Astrocyte of the cerebellum (primary cell): Measurements from ENCODE around the gene LIMS2.

Experiments used
- DNase-seq: peaks from one replicate; pipeline ENCODE4 v3.0.0-alpha.2; 2011; ENCODE audit warnings: low read depth
- H3K4me3 ChIP-seq: 2 replicates; pipeline ENCODE4 v1.5.1; 2011; ENCODE audit warnings: mild to moderate bottlenecking, low read depth, low read length, moderate library complexity
- in situ Hi-C: cut with HindIII; loops from 2 replicates; pipeline ENCODE4 v1.10.0; 2017; ENCODE audit warnings: low sequenced_read_pairs
- TF ChIP-seq, protein P1 (sequence below): IDR thresholded peaks from 2 replicates; pipeline ENCODE4 v1.5.1; 2012; ENCODE audit warnings: low read length, low read depth, moderate library complexity, mild to moderate bottlenecking; ENCODE audit errors: missing control alignments

Gene LIMS2

DNA sequence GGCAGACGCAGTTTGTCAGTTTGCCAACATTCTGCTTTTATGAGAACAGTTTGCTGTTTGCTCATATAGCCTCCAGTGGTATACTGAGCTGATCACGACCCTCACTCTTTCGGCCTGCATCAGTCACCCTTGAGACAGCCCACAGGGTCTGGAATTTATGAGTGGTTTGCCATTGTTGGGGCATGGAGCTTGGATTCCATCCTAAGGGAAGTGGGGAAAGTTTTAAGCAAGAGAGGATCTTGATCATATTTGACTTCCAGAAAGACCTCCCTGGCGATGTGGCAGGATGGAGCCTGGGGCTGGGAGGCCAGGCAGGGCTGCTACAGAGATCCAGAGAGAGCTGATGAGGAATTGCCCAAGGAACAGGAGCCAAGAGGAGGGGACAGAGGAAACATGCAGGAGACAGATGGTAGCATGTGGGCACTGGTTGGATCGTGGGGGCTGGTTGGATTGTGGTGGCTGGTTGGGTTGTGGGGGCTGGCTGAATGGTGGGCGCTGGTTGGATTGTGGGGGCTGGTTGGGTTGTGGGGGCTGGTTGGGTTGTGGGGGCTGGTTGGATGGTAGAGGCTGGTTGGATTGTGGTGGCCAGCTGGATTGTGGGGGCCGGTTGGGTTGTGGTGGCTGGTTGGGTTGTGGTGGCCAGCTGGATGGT is 56.7 kb downstream of the LIMS2 start:
- in situ Hi-C loops, result no loop called here
- H3K4me3 ChIP-seq, result no peak overlapping the region
- no peak for DNase-seq
- TF ChIP-seq, protein P1, sequence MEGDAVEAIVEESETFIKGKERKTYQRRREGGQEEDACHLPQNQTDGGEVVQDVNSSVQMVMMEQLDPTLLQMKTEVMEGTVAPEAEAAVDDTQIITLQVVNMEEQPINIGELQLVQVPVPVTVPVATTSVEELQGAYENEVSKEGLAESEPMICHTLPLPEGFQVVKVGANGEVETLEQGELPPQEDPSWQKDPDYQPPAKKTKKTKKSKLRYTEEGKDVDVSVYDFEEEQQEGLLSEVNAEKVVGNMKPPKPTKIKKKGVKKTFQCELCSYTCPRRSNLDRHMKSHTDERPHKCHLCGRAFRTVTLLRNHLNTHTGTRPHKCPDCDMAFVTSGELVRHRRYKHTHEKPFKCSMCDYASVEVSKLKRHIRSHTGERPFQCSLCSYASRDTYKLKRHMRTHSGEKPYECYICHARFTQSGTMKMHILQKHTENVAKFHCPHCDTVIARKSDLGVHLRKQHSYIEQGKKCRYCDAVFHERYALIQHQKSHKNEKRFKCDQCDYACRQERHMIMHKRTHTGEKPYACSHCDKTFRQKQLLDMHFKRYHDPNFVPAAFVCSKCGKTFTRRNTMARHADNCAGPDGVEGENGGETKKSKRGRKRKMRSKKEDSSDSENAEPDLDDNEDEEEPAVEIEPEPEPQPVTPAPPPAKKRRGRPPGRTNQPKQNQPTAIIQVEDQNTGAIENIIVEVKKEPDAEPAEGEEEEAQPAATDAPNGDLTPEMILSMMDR, result no peak

DNA sequence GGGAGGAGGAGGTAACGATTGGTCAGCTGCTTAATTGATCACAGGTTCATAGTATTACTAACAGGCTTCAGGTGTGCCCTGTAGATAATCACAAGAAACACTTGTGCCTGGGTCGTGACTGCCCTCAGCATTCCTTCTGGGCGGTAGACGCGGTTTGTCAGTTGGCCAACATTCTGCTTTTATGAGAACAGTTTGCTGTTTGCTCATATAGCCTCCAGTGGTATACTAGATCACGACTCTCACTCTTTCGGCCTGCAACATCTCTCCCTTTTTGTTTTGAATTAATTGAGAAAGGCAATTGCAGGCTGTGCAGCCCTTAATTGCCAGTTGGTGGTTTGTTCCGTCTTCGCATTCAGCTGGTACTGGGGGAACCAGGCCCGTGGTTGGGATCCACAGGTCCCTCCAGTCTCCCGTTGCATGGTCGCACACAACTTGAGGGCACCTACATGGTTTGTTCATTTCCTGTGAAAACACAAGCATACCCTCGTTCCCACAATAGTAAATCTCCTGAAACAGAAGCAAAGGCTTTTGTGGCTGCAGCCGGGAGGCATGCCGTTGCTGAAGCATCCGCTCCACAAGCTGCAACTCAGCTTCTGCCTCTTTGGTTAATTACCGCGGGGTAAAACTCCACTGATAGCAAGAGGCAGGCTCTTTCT is 59.7 kb downstream of the LIMS2 start:
- no peak overlapping the region for H3K4me3 ChIP-seq
- in situ Hi-C loops, result no loop called here
- TF ChIP-seq, protein P1, result no peak
- DNase-seq, result no peak

DNA sequence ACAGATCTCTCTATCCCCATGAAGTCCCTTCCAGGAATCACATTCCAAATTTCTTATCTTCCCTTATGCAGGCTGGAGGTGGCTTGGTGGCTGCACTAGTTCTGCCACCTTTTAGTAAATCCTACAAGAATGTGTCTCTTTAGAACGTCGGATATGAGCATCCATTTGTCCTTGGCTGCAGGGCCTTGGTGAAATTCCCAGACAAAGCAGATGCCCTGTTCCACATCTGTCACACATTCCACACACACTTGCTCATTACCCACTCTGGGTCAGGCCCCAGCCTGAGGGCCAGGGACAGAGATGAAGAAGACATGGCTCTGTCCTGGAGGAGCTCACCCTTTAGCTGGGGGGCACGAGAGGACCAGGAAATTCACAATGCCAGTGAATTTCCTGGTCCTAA is 60.6 kb downstream of the LIMS2 start:
- no peak overlapping the region for H3K4me3 ChIP-seq
- TF ChIP-seq, protein P1, result no peak
- DNase-seq, result no peak
- in situ Hi-C loops, result no loop called here

DNA sequence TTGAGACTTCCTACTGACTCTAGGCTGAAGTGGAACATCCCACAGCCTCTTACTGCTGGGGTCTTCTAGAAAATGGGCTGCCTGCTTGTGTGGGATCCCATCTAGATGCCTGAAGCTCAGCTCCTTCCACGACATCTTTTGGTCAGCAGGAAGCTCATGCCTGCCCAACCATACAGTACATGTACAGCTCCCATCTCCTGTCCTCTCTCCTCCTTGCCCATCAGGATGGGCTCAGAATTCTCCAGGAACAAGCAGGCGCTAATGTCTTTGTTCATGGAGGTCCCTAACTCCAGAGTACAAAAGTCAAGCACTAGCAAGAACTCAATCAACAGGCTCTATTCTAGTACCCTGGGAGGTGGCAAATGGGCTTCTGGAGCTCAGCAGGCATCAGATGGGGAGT is 61.1 kb downstream of the LIMS2 start:
- no peak overlapping the region for H3K4me3 ChIP-seq
- TF ChIP-seq, protein P1, result no peak
- DNase-seq, result no peak
- in situ Hi-C loops, result no loop called here

DNA sequence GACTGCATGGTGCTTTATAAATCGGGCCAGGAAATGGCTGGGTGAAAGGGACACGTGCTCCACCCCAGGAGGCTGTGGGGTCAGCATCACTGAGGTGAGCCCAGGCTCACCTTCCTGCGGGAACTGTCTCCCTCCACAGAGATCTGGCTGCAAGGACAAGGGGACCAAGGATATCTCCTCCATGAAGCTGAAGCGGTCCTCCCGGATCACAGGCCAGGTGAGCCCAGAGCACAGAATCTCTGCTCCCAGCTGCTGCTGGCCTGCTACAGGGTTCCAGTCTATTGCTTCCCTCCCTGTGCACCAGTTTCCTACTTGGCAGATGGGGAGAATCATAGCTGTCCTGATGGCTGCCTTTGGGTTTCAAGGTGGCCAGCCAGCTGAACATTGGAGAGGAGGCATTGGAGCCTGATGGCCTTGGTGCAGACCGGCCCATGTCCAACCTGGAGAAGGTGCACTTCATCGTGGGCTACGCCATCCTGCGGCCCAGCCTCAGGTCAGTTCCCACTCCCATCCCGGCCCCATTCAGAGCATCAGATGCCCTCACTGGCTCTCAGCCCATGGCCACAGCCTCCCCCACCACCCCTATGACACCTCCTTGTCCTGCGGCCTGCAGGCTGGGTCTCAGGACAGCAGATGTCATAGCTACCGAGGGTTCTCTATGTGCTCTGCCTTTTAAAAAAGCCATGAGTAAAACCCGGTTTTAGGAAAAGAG is 63.1 kb downstream of the LIMS2 start:
- no peak overlapping the region for H3K4me3 ChIP-seq
- in situ Hi-C loops, result no loop called here
- DNase-seq, result no peak
- TF ChIP-seq, protein P1, result no peak

DNA sequence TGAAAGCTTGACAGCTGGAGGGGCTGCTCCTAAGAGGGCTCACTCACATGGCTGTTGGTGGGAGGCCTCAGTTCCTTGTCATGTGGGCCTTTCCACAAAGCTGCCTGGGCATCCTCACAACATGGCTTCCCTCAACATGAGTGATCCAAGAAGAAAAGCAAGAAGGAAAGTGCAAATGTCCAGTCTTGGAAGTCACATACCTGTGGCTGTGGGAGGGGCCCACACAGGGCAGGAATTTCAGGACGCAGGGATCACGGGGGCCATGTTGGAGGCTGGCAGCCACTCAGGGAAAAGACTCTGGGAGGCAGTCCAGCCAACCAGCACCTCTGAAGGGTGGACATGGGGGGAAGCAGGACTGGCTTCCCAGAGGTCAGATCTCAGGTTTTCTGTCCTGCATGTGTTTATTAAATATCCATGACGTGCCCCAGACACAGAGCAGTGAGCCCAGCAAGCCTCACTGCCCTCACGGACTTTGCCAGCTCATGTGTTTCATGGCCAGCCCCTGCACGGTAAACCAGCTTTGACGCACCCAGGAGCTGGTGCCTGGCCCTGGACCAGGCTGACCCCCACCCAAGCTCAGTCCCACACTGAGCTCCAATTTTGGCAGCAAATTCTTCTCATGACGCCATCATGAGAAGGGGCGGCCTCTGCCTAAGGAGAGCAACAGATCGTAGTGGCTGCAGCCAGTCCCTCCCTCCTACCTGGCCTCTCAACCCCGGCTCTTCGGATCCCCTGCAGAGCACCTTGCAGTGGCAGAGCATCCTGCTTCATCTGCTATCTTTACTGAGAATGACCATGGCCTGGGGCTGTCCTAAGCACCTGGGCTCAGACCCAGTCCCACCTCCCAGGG is 64.0 kb downstream of the LIMS2 start:
- no peak overlapping the region for H3K4me3 ChIP-seq
- TF ChIP-seq, protein P1, result no peak
- in situ Hi-C loops, result no loop called here
- DNase-seq, result no peak
